Hematopoietic multipotent progenitor cell treated with erythropoietin and hydrocortisone succinate and interleukin-3 and kit ligand, for 15 days (in vitro differentiated cells): ENCODE results near the gene GULP1.

ENCODE experiments used
- DNase-seq: peaks from one replicate; pipeline ENCODE4 v3.0.0-alpha.2; 2015; ENCODE audit warnings: low spot score

GULP1 gene

GRCh38 chr2:188367164-188367563 is 75.5 kb downstream of the GULP1 start:
- DNase-seq, result no peak

- peak; percentile 2 for DNase-seq
Measured at GRCh38 chr2:188369365-188369764, 77.7 kb downstream of the GULP1 start.

- no peak for DNase-seq
Measured at GRCh38 chr2:188378371-188378950, 86.8 kb downstream of the GULP1 start.

GRCh38 chr2:188379748-188380147 is 88.1 kb downstream of the GULP1 start:
- DNase-seq, result no peak

- DNase-seq, result no peak
Measured at GRCh38 chr2:188380280-188380679, 88.6 kb downstream of the GULP1 start.

- DNase-seq, result no peak
Measured at GRCh38 chr2:188381614-188382013, 89.9 kb downstream of the GULP1 start.

- DNase-seq, result no peak
Measured at GRCh38 chr2:188382107-188382506, 90.4 kb downstream of the GULP1 start.

GRCh38 chr2:188383158-188383557 is 91.5 kb downstream of the GULP1 start:
- DNase-seq, result no peak

GRCh38 chr2:188385857-188386256 is 94.2 kb downstream of the GULP1 start:
- DNase-seq, result no peak

GRCh38 chr2:188388831-188389230 is 97.2 kb downstream of the GULP1 start:
- DNase-seq, result no peak

- no peak for DNase-seq
Measured at GRCh38 chr2:188391354-188391753, 99.7 kb downstream of the GULP1 start.

GRCh38 chr2:188394931-188395472 is 103.3 kb downstream of the GULP1 start:
- no peak for DNase-seq

GRCh38 chr2:188395903-188396689 is 104.4 kb downstream of the GULP1 start:
- no peak for DNase-seq

GRCh38 chr2:188399159-188399558 is 107.5 kb downstream of the GULP1 start:
- no peak for DNase-seq

GRCh38 chr2:188403676-188404075 is 112.0 kb downstream of the GULP1 start:
- no peak for DNase-seq

GRCh38 chr2:188404341-188405004 is 112.8 kb downstream of the GULP1 start:
- no peak for DNase-seq

- DNase-seq, result no peak
Measured at GRCh38 chr2:188406414-188406813, 114.7 kb downstream of the GULP1 start.

GRCh38 chr2:188410504-188411235 is 119.0 kb downstream of the GULP1 start:
- no peak for DNase-seq

- no peak for DNase-seq
Measured at GRCh38 chr2:188412190-188412589, 120.5 kb downstream of the GULP1 start.

- DNase-seq, result no peak
Measured at GRCh38 chr2:188414411-188414810, 122.7 kb downstream of the GULP1 start.

GRCh38 chr2:188414869-188415753 is 123.4 kb downstream of the GULP1 start:
- no peak for DNase-seq
